Thoracic aorta (tissue), 2 donors: ENCODE measurements around the gene NNAT. TPM values are rescaled to one million over a fixed set of nuclear protein-coding genes. Genes with fewer than 3 reads are reported as not detected.
"Not testable (repeated sequence)": the region's sequence is repeated elsewhere in the genome, so short reads cannot be mapped to it uniquely, and the experiment has no call there.

ENCODE experiments used
- ATAC-seq: fragments of 150-250 bp; one replicate; pipeline ENCODE4 v1.8.0; 2017; ENCODE audit warnings: low read depth; ENCODE audit not compliant: insufficient number of reproducible peaks, low FRiP score
- DNase-seq: peaks from one replicate; pipeline ENCODE4 v3.0.0-alpha.2; 2020; ENCODE audit warnings: low spot score
- H3K27ac ChIP-seq, 2 donors: fragments of 200-600 bp; sonication (generic); 1 replicate in 1 of 2; 2 replicates in 1 of 2; pipeline ENCODE4 v1.5.1; 2016; ENCODE audit warnings: mild to moderate bottlenecking in 2 of 2, moderate library complexity in 2 of 2
- H3K27me3 ChIP-seq: fragments of 200-600 bp; sonication (generic); replicated peaks from 2 replicates; pipeline ENCODE4 v1.6.0; 2016; ENCODE audit warnings: mild to moderate bottlenecking; ENCODE audit not compliant: insufficient read depth
- H3K36me3 ChIP-seq: fragments of 200-600 bp; sonication (generic); one replicate; pipeline ENCODE4 v1.5.1; 2016
- H3K4me1 ChIP-seq, 2 donors: fragments of 200-600 bp; sonication (generic); 1 replicate in 1 of 2; 2 replicates in 1 of 2; pipeline versions ENCODE4 v1.5.1 to v1.6.0; 2016; ENCODE audit warnings: low read depth in 2 of 2, mild to moderate bottlenecking in 1 of 2; ENCODE audit not compliant: control insufficient read depth in 1 of 2
- H3K4me3 ChIP-seq: fragments of 200-600 bp; sonication (generic); 2 replicates; pipeline ENCODE4 v1.5.1; 2016; ENCODE audit warnings: mild to moderate bottlenecking
- H3K9me3 ChIP-seq: fragments of 200-600 bp; sonication (generic); 2 replicates; pipeline ENCODE4 v1.5.1; 2016
- total RNA-seq, 2 donors: library from RNA; depleted of rRNA; stranded (reverse); fragments of >200 nt; gene quantifications; one replicate each; pipeline versions ENCODE4 v1.1.0 to v1.2.3, GENCODE V29; 2016
- TF ChIP-seq, protein P1 (sequence below): fragments of 200-600 bp; sonication (generic); IDR thresholded peaks from one replicate; pipeline ENCODE4 v1.5.1; 2019; ENCODE audit warnings: antibody characterized with exemption

The NNAT gene
- total RNA-seq, 2 donors from 2014 or later: 0.81 TPM; not detected in 1

GRCh38 chr20:37537505-37537904 is 16.5 kb downstream of the NNAT start:
- DNase-seq: no peak
- H3K27ac ChIP-seq: no peak overlapping the region
- H3K27me3 ChIP-seq: no peaks in the 10 kb centered on the region
- ATAC-seq: no peak
- H3K4me1 ChIP-seq: no peaks in the 10 kb centered on the region
- no peaks in the 10 kb centered on the region for H3K9me3 ChIP-seq
- TF ChIP-seq, protein P1, sequence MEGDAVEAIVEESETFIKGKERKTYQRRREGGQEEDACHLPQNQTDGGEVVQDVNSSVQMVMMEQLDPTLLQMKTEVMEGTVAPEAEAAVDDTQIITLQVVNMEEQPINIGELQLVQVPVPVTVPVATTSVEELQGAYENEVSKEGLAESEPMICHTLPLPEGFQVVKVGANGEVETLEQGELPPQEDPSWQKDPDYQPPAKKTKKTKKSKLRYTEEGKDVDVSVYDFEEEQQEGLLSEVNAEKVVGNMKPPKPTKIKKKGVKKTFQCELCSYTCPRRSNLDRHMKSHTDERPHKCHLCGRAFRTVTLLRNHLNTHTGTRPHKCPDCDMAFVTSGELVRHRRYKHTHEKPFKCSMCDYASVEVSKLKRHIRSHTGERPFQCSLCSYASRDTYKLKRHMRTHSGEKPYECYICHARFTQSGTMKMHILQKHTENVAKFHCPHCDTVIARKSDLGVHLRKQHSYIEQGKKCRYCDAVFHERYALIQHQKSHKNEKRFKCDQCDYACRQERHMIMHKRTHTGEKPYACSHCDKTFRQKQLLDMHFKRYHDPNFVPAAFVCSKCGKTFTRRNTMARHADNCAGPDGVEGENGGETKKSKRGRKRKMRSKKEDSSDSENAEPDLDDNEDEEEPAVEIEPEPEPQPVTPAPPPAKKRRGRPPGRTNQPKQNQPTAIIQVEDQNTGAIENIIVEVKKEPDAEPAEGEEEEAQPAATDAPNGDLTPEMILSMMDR: no peak
- H3K4me3 ChIP-seq: no peak overlapping the region
- H3K36me3 ChIP-seq: no peaks in the 10 kb centered on the region

- Histone ChIP-seq H3K27ac (no peak overlapping the region), H3K4me1 (no peaks in the 10 kb centered on the region), H3K4me3 (no peak overlapping the region), H3K27me3 (no peaks in the 10 kb centered on the region), H3K36me3 (no peaks in the 10 kb centered on the region), H3K9me3 (no peaks in the 10 kb centered on the region)
- TF ChIP-seq, protein P1: no peak
- no peak for DNase-seq
- ATAC-seq: no peak
These were observed 17.0 kb downstream of the NNAT start for GRCh38 chr20:37538003-37538402.

DNA sequence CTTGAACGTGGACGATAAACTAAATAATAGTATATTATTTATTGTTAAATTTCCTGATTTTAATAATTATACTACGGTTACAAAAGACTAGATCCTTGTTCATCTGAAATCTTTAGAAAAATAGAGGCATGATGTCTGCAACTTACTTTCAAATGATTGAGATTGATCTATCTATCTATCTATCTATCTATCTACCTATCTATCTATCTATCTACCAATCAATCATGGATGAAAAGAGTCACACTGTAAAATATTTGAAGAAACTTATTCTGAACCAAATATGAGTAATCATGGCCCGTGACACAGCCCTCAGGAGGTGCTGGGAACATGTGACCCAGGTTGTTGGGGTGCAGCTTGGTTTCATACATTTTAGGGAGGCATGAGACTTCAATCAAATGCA is 18.4 kb downstream of the NNAT start:
- TF ChIP-seq, protein P1: no peak
- ATAC-seq: no peak
- H3K4me3 ChIP-seq: no peak overlapping the region
- H3K27ac ChIP-seq: no peak overlapping the region
- no peak for DNase-seq
- H3K36me3 ChIP-seq: no peaks in the 10 kb centered on the region
- H3K4me1 ChIP-seq: no peaks in the 10 kb centered on the region
- no peaks in the 10 kb centered on the region for H3K27me3 ChIP-seq
- no peaks in the 10 kb centered on the region for H3K9me3 ChIP-seq

GRCh38 chr20:37540001-37540400 is 19.0 kb downstream of the NNAT start:
- Histone ChIP-seq H3K36me3 (no peaks in the 10 kb centered on the region), H3K4me1 (no peaks in the 10 kb centered on the region), H3K4me3 (no peak overlapping the region), H3K9me3 (no peaks in the 10 kb centered on the region), H3K27ac (no peak overlapping the region), H3K27me3 (no peaks in the 10 kb centered on the region)
- TF ChIP-seq, protein P1: no peak
- DNase-seq (no peak), ATAC-seq (no peak)

- H3K9me3 ChIP-seq, H3K27me3 ChIP-seq, ATAC-seq, H3K4me1 ChIP-seq, DNase-seq, H3K4me3 ChIP-seq, H3K27ac ChIP-seq, H3K36me3 ChIP-seq: not testable (repeated sequence)
These were observed 19.8 kb downstream of the NNAT start for GRCh38 chr20:37540838-37541237.

DNA sequence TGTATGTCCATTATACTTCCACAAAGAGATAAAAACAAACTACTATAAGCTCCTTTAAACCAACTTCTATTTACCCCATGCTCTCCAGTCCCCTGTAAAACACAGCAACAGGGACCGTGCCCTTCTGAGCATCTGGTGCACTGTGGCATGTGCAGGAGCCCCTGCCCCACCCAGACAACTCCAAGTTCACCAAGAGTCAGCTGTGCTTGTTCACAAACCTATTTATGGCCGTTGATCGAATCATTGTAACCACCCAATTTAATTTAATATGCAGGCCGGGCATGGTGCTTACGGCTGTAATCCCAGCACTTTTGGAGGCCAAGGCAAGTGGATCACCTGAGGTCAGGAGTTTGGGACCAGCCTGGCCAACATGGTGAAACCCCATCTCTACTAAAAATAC is 20.3 kb downstream of the NNAT start:
- TF ChIP-seq, protein P1: no peak
- Histone ChIP-seq H3K4me3 (no peak overlapping the region), H3K4me1 (no peaks in the 10 kb centered on the region), H3K36me3 (no peaks in the 10 kb centered on the region), H3K9me3 (no peaks in the 10 kb centered on the region), H3K27ac (no peak overlapping the region), H3K27me3 (no peaks in the 10 kb centered on the region)
- ATAC-seq (no peak), DNase-seq (no peak)
